HEK293 (cell line): Measurements from ENCODE around the gene IDE.

Source experiments
- GLIS2 ChIP-seq: fragments of 450-650 bp; formaldehyde crosslinking; IDR thresholded peaks from 2 replicates; pipeline ENCODE4 v1.5.1; 2016; ENCODE audit warnings: missing biosample characterization, missing genetic modification characterization
- MEIS1 ChIP-seq: sonication (generic); formaldehyde crosslinking; IDR thresholded peaks from 2 replicates; pipeline ENCODE4 v1.8.1; 2022; ENCODE audit warnings: missing genetic modification reagents, mild to moderate bottlenecking, borderline replicate concordance
- REPIN1 ChIP-seq: fragments of 450-650 bp; formaldehyde crosslinking; IDR thresholded peaks from 2 replicates; pipeline ENCODE4 v1.5.1; 2017; ENCODE audit warnings: missing biosample characterization, missing genetic modification characterization, low read depth
- SALL2 ChIP-seq: fragments of 450-650 bp; formaldehyde crosslinking; IDR thresholded peaks from 2 replicates; pipeline ENCODE4 v1.5.0; 2017; ENCODE audit warnings: missing biosample characterization, mild to moderate bottlenecking, missing genetic modification characterization, borderline replicate concordance
- ZBTB17 ChIP-seq: fragments of 450-650 bp; formaldehyde crosslinking; IDR thresholded peaks from 2 replicates; pipeline ENCODE4 v1.5.1; 2016; ENCODE audit warnings: missing biosample characterization, missing genetic modification characterization
- ZBTB21 ChIP-seq: fragments of 450-650 bp; formaldehyde crosslinking; IDR thresholded peaks from 2 replicates; pipeline ENCODE4 v1.5.1; 2017; ENCODE audit warnings: missing biosample characterization, missing genetic modification characterization
- ZNF133 ChIP-seq: fragments of 450-650 bp; formaldehyde crosslinking; IDR thresholded peaks from 2 replicates; pipeline ENCODE4 v1.5.1; 2016; ENCODE audit warnings: missing biosample characterization, missing genetic modification characterization
- ZNF138 ChIP-seq: fragments of 450-650 bp; formaldehyde crosslinking; IDR thresholded peaks from 2 replicates; pipeline ENCODE4 v1.5.1; 2016; ENCODE audit warnings: missing biosample characterization, missing genetic modification characterization, borderline replicate concordance
- ZNF155 ChIP-seq: fragments of 450-650 bp; formaldehyde crosslinking; IDR thresholded peaks from 2 replicates; pipeline ENCODE4 v1.5.1; 2016; ENCODE audit warnings: missing biosample characterization, missing genetic modification characterization
- ZNF157 ChIP-seq: fragments of 450-650 bp; formaldehyde crosslinking; IDR thresholded peaks from 2 replicates; pipeline ENCODE4 v1.5.1; 2016; ENCODE audit warnings: missing biosample characterization, missing genetic modification characterization
- ZNF174 ChIP-seq: fragments of 450-650 bp; formaldehyde crosslinking; IDR thresholded peaks from 2 replicates; pipeline ENCODE4 v1.5.0; 2017; ENCODE audit warnings: missing biosample characterization, mild to moderate bottlenecking, missing genetic modification characterization
- ZNF175 ChIP-seq: fragments of 450-650 bp; formaldehyde crosslinking; IDR thresholded peaks from 2 replicates; pipeline ENCODE4 v1.5.1; 2016; ENCODE audit warnings: missing biosample characterization, missing genetic modification characterization
- ZNF23 ChIP-seq: fragments of 450-650 bp; formaldehyde crosslinking; IDR thresholded peaks from 2 replicates; pipeline ENCODE4 v1.5.1; 2016; ENCODE audit warnings: missing biosample characterization, missing genetic modification characterization, borderline replicate concordance
- ZNF239 ChIP-seq: fragments of 450-650 bp; formaldehyde crosslinking; IDR thresholded peaks from 2 replicates; pipeline ENCODE4 v1.5.1; 2016; ENCODE audit warnings: missing biosample characterization, missing genetic modification characterization
- ZNF24 ChIP-seq: fragments of 450-650 bp; formaldehyde crosslinking; IDR thresholded peaks from 2 replicates; pipeline ENCODE4 v1.5.1; 2016; ENCODE audit warnings: missing biosample characterization, missing genetic modification characterization
- ZNF366 ChIP-seq: fragments of 450-650 bp; formaldehyde crosslinking; conservative IDR thresholded peaks from 2 replicates; pipeline ENCODE4 v1.5.1; 2016; ENCODE audit warnings: missing biosample characterization, missing genetic modification characterization
- ZNF433 ChIP-seq: fragments of 450-650 bp; formaldehyde crosslinking; IDR thresholded peaks from 2 replicates; pipeline ENCODE4 v1.5.1; 2016; ENCODE audit warnings: missing biosample characterization, missing genetic modification characterization, low read depth
- ZNF558 ChIP-seq: fragments of 450-650 bp; formaldehyde crosslinking; IDR thresholded peaks from 2 replicates; pipeline ENCODE4 v1.5.1; 2016; ENCODE audit warnings: missing biosample characterization, missing genetic modification characterization
- ZNF596 ChIP-seq: fragments of 450-650 bp; IDR thresholded peaks from 2 replicates; pipeline ENCODE4 v1.5.0; 2018; ENCODE audit warnings: missing biosample characterization, mild to moderate bottlenecking, missing genetic modification characterization, moderate library complexity
- ZNF600 ChIP-seq: fragments of 450-650 bp; formaldehyde crosslinking; IDR thresholded peaks from 2 replicates; pipeline ENCODE4 v1.5.1; 2016; ENCODE audit warnings: missing biosample characterization, missing genetic modification characterization
- ZNF645 ChIP-seq: fragments of 450-650 bp; formaldehyde crosslinking; IDR thresholded peaks from 2 replicates; pipeline ENCODE4; 2016; ENCODE audit warnings: missing biosample characterization, missing genetic modification characterization
- ZNF670 ChIP-seq: fragments of 450-650 bp; formaldehyde crosslinking; IDR thresholded peaks from 2 replicates; pipeline ENCODE4 v1.5.1; 2016; ENCODE audit warnings: missing biosample characterization, missing genetic modification characterization, low read depth
- ZNF792 ChIP-seq: fragments of 450-650 bp; formaldehyde crosslinking; IDR thresholded peaks from 2 replicates; pipeline ENCODE4 v1.5.1; 2016; ENCODE audit warnings: missing biosample characterization, missing genetic modification characterization
- TF ChIP-seq, protein P1 (sequence below): fragments of 450-650 bp; formaldehyde crosslinking; IDR thresholded peaks from 2 replicates; pipeline ENCODE4 v1.5.1; 2016; ENCODE audit warnings: missing biosample characterization, missing genetic modification characterization
- TF ChIP-seq, protein P2 (sequence below): fragments of 450-650 bp; formaldehyde crosslinking; IDR thresholded peaks from 2 replicates; pipeline ENCODE4 v1.5.1; 2016; ENCODE audit warnings: missing biosample characterization, missing genetic modification characterization
- TF ChIP-seq, protein P3 (sequence below): fragments of 450-650 bp; formaldehyde crosslinking; IDR thresholded peaks from 2 replicates; pipeline ENCODE4 v1.5.1; 2016; ENCODE audit warnings: missing biosample characterization, missing genetic modification characterization
- TF ChIP-seq, protein P4 (sequence below): fragments of 450-650 bp; formaldehyde crosslinking; IDR thresholded peaks from 2 replicates; pipeline ENCODE4 v1.5.1; 2016; ENCODE audit warnings: missing biosample characterization, missing genetic modification characterization
- TF ChIP-seq, protein P5 (sequence below): fragments of 450-650 bp; formaldehyde crosslinking; IDR thresholded peaks from 2 replicates; pipeline ENCODE4 v1.5.1; 2016; ENCODE audit warnings: missing biosample characterization, missing genetic modification characterization, borderline replicate concordance
- TF ChIP-seq, protein P6 (sequence below): fragments of 450-650 bp; formaldehyde crosslinking; IDR thresholded peaks from 2 replicates; pipeline ENCODE4 v1.5.1; 2016; ENCODE audit warnings: missing biosample characterization, missing genetic modification characterization

Gene IDE

GRCh38 chr10:92573798-92574547 lies at the start of gene IDE (continued):
- TF ChIP-seq, protein P1, sequence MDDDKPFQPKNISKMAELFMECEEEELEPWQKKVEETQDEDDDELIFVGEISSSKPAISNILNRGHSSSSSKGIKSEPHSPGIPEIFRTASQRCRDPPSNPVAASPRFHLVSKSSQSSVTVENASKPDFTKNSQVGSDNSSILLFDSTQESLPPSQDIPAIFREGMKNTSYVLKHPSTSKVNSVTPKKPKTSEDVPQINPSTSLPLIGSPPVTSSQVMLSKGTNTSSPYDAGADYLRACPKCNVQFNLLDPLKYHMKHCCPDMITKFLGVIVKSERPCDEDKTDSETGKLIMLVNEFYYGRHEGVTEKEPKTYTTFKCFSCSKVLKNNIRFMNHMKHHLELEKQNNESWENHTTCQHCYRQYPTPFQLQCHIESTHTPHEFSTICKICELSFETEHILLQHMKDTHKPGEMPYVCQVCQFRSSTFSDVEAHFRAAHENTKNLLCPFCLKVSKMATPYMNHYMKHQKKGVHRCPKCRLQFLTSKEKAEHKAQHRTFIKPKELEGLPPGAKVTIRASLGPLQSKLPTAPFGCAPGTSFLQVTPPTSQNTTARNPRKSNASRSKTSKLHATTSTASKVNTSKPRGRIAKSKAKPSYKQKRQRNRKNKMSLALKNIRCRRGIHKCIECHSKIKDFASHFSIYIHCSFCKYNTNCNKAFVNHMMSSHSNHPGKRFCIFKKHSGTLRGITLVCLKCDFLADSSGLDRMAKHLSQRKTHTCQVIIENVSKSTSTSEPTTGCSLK (tag by site-specific recombination), result no peak
- TF ChIP-seq, protein P2, sequence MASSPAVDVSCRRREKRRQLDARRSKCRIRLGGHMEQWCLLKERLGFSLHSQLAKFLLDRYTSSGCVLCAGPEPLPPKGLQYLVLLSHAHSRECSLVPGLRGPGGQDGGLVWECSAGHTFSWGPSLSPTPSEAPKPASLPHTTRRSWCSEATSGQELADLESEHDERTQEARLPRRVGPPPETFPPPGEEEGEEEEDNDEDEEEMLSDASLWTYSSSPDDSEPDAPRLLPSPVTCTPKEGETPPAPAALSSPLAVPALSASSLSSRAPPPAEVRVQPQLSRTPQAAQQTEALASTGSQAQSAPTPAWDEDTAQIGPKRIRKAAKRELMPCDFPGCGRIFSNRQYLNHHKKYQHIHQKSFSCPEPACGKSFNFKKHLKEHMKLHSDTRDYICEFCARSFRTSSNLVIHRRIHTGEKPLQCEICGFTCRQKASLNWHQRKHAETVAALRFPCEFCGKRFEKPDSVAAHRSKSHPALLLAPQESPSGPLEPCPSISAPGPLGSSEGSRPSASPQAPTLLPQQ (tag by site-specific recombination), result peak; percentile 88
- TF ChIP-seq ZNF433 (tag by site-specific recombination), result no peak
- TF ChIP-seq ZNF138 (tag by site-specific recombination), result no peak
- TF ChIP-seq, protein P3, sequence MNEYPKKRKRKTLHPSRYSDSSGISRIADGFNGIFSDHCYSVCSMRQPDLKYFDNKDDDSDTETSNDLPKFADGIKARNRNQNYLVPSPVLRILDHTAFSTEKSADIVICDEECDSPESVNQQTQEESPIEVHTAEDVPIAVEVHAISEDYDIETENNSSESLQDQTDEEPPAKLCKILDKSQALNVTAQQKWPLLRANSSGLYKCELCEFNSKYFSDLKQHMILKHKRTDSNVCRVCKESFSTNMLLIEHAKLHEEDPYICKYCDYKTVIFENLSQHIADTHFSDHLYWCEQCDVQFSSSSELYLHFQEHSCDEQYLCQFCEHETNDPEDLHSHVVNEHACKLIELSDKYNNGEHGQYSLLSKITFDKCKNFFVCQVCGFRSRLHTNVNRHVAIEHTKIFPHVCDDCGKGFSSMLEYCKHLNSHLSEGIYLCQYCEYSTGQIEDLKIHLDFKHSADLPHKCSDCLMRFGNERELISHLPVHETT (tag by site-specific recombination), result peak; percentile 75
- no peak for TF ChIP-seq ZNF23 (tag by site-specific recombination)
- peak; percentile 75; the same call in 1 of the 2 replicates for TF ChIP-seq REPIN1
- peak; percentile 79; the same call in 1 of the 2 replicates for TF ChIP-seq ZNF24
- TF ChIP-seq, protein P4, sequence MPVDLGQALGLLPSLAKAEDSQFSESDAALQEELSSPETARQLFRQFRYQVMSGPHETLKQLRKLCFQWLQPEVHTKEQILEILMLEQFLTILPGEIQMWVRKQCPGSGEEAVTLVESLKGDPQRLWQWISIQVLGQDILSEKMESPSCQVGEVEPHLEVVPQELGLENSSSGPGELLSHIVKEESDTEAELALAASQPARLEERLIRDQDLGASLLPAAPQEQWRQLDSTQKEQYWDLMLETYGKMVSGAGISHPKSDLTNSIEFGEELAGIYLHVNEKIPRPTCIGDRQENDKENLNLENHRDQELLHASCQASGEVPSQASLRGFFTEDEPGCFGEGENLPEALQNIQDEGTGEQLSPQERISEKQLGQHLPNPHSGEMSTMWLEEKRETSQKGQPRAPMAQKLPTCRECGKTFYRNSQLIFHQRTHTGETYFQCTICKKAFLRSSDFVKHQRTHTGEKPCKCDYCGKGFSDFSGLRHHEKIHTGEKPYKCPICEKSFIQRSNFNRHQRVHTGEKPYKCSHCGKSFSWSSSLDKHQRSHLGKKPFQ (tag by site-specific recombination), result peak; percentile 45; the same call in 1 of the 2 replicates
- no peak for TF ChIP-seq ZNF133 (tag by site-specific recombination)
- no peak for TF ChIP-seq ZNF792 (tag by site-specific recombination)
- TF ChIP-seq ZNF175, result no peak
- TF ChIP-seq ZBTB21 (tag by site-specific recombination), result no peak
- TF ChIP-seq ZNF157 (tag by site-specific recombination), result no peak
- no peak for TF ChIP-seq ZNF670
- TF ChIP-seq ZNF600 (tag by site-specific recombination), result peak; percentile 100
- no peak for TF ChIP-seq ZNF645 (tag by site-specific recombination)
- TF ChIP-seq ZNF558, result 0 out of 2 replicates have a peak, but pooled peaks have one; percentile 31
- TF ChIP-seq GLIS2 (tag by site-specific recombination), result no peak
- peak; percentile 93 for TF ChIP-seq ZBTB17 (tag by site-specific recombination)
- TF ChIP-seq MEIS1 (CRISPR knock-in tag), result no peak
- TF ChIP-seq, protein P5, sequence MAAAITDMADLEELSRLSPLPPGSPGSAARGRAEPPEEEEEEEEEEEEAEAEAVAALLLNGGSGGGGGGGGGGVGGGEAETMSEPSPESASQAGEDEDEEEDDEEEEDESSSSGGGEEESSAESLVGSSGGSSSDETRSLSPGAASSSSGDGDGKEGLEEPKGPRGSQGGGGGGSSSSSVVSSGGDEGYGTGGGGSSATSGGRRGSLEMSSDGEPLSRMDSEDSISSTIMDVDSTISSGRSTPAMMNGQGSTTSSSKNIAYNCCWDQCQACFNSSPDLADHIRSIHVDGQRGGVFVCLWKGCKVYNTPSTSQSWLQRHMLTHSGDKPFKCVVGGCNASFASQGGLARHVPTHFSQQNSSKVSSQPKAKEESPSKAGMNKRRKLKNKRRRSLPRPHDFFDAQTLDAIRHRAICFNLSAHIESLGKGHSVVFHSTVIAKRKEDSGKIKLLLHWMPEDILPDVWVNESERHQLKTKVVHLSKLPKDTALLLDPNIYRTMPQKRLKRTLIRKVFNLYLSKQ (tag by site-specific recombination), result no peak
- TF ChIP-seq ZNF155, result no peak
- TF ChIP-seq ZNF239 (tag by site-specific recombination), result peak; percentile 70; the same call in 1 of the 2 replicates
- TF ChIP-seq, protein P6, sequence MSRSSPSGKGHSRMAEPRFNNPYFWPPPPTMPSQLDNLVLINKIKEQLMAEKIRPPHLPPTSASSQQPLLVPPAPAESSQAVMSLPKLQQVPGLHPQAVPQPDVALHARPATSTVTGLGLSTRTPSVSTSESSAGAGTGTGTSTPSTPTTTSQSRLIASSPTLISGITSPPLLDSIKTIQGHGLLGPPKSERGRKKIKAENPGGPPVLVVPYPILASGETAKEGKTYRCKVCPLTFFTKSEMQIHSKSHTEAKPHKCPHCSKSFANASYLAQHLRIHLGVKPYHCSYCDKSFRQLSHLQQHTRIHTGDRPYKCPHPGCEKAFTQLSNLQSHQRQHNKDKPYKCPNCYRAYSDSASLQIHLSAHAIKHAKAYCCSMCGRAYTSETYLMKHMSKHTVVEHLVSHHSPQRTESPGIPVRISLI (tag by site-specific recombination), result 0 out of 2 replicates have a peak, but pooled peaks have one; percentile 22
- TF ChIP-seq ZNF366 (tag by site-specific recombination), result 0 out of 2 replicates have a peak, but pooled peaks have one; percentile 28
- TF ChIP-seq ZNF174 (tag by site-specific recombination), result no peak
- TF ChIP-seq ZNF596 (tag by site-specific recombination), result no peak; the same call in 1 of the 2 replicates
- no peak for TF ChIP-seq SALL2 (tag by site-specific recombination)
